ENCODE data around the gene SLC27A2.
"Not testable (repeated sequence)": the region's sequence is repeated elsewhere in the genome, so short reads cannot be mapped to it uniquely, and the experiment has no call there.

The SLC27A2 gene

GRCh38 chr15:50184863-50185504 is 3.0 kb downstream of the SLC27A2 start:
- no peak overlapping the region for H3K9ac ChIP-seq (ENCODE audit: insufficient read length)
- no peak overlapping the region for H3K27ac ChIP-seq
- H3K4me3 ChIP-seq = no peak overlapping the region
- TF ChIP-seq FOXP2 (optimal IDR thresholded peaks at IDR 0.05; ENCODE audit: control extremely low read depth, extremely low read length, insufficient read depth) (no peak), EZH2 (IDR thresholded peaks at IDR 0.05) (no peak), POLR2AphosphoS5 (IDR thresholded peaks at IDR 0.05; ENCODE audit: borderline replicate concordance, low read depth, low read length) (no peak)
- no peaks in the 10 kb centered on the region for H3K36me3 ChIP-seq (ENCODE audit: insufficient read depth, low read length)
- no peak for DNase-seq (ENCODE audit: low read depth, low spot score)
- H3K9me3 ChIP-seq (ENCODE audit: low read depth, low read length) = no peaks in the 10 kb centered on the region

- Histone ChIP-seq H3K4me3 (no peak overlapping the region), H3K36me3 (ENCODE audit: insufficient read depth, low read length) (no peaks in the 10 kb centered on the region), H3K9ac (ENCODE audit: insufficient read length) (no peak overlapping the region), H3K27ac (no peak overlapping the region), H3K9me3 (ENCODE audit: low read depth, low read length) (no peaks in the 10 kb centered on the region)
- DNase-seq (ENCODE audit: low read depth, low spot score) = no peak
- TF ChIP-seq EZH2 (IDR thresholded peaks at IDR 0.05) (no peak), POLR2AphosphoS5 (IDR thresholded peaks at IDR 0.05; ENCODE audit: borderline replicate concordance, low read depth, low read length) (no peak), FOXP2 (optimal IDR thresholded peaks at IDR 0.05; ENCODE audit: control extremely low read depth, extremely low read length, insufficient read depth) (no peak)
Measured at GRCh38 chr15:50186090-50186489, 4.1 kb downstream of the SLC27A2 start.

DNA sequence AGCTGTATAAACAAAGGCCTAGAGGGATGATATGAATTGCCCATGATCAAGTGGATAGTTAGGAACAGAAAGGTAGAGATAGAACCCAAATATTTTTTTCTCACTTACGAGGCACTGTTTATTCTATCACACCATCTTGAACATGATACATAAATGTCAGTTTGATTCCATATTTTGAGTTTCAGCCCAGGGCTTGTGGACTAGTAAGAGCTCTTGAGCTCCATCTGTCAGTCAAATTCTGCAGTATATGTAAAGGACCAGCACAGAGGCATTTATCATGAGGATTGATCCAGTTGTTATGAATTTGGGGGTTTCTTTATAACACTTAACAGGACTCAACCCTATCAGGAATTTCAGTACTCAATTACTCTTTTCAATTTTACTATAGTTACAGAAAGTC is 4.8 kb downstream of the SLC27A2 start:
- Histone ChIP-seq H3K36me3 (ENCODE audit: insufficient read depth, low read length) (no peaks in the 10 kb centered on the region), H3K27ac (no peak overlapping the region), H3K9ac (ENCODE audit: insufficient read length) (no peak overlapping the region), H3K4me3 (no peak overlapping the region), H3K9me3 (ENCODE audit: low read depth, low read length) (no peaks in the 10 kb centered on the region)
- no peak for TF ChIP-seq EZH2 (IDR thresholded peaks at IDR 0.05)
- no peak for TF ChIP-seq POLR2AphosphoS5 (IDR thresholded peaks at IDR 0.05; ENCODE audit: borderline replicate concordance, low read depth, low read length)
- no peak for TF ChIP-seq FOXP2 (optimal IDR thresholded peaks at IDR 0.05; ENCODE audit: control extremely low read depth, extremely low read length, insufficient read depth)
- no peak for DNase-seq (ENCODE audit: low read depth, low spot score)

DNA sequence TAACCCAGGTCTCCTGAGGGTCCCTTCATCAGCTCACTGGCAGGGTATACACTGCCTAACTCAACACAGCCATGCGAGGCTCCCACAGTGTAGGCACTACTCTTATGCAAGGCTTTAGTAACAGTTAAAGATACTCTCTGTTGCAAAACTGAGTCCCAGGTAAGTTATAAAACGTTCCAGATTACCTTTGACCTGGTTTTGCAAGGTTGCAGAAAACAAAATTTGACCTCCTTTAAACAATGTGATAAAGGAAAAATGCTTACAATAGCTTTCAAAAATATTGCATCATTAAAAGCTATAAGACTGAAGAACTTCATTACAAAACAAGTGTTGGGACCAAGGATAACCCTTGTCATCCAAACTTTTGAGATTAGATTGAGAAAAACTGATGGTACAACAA is 5.5 kb downstream of the SLC27A2 start:
- Histone ChIP-seq H3K9me3 (ENCODE audit: low read depth, low read length) (no peaks in the 10 kb centered on the region), H3K27ac (no peak overlapping the region), H3K9ac (ENCODE audit: insufficient read length) (no peak overlapping the region), H3K36me3 (ENCODE audit: insufficient read depth, low read length) (no peaks in the 10 kb centered on the region), H3K4me3 (no peak overlapping the region)
- TF ChIP-seq POLR2AphosphoS5 (IDR thresholded peaks at IDR 0.05; ENCODE audit: borderline replicate concordance, low read depth, low read length) = no peak
- TF ChIP-seq EZH2 (IDR thresholded peaks at IDR 0.05) = no peak
- TF ChIP-seq FOXP2 (optimal IDR thresholded peaks at IDR 0.05; ENCODE audit: control extremely low read depth, extremely low read length, insufficient read depth) = no peak
- no peak for DNase-seq (ENCODE audit: low read depth, low spot score)

- H3K27ac ChIP-seq = no peak overlapping the region
- no peaks in the 10 kb centered on the region for H3K36me3 ChIP-seq (ENCODE audit: insufficient read depth, low read length)
- H3K4me3 ChIP-seq = no peak overlapping the region
- TF ChIP-seq POLR2AphosphoS5 (IDR thresholded peaks at IDR 0.05; ENCODE audit: borderline replicate concordance, low read depth, low read length) = no peak
- no peak for TF ChIP-seq FOXP2 (optimal IDR thresholded peaks at IDR 0.05; ENCODE audit: control extremely low read depth, extremely low read length, insufficient read depth)
- no peak for TF ChIP-seq EZH2 (IDR thresholded peaks at IDR 0.05)
- no peaks in the 10 kb centered on the region for H3K9me3 ChIP-seq (ENCODE audit: low read depth, low read length)
- no peak overlapping the region for H3K9ac ChIP-seq (ENCODE audit: insufficient read length)
- no peak for DNase-seq (ENCODE audit: low read depth, low spot score)
Measured at GRCh38 chr15:50187997-50188396, 6.0 kb downstream of the SLC27A2 start.

GRCh38 chr15:50188793-50189192 is 6.8 kb downstream of the SLC27A2 start:
- not testable (repeated sequence) for DNase-seq (ENCODE audit: low read depth, low spot score); H3K9ac ChIP-seq (ENCODE audit: insufficient read length); H3K4me3 ChIP-seq; H3K9me3 ChIP-seq (ENCODE audit: low read depth, low read length); H3K27ac ChIP-seq; H3K36me3 ChIP-seq (ENCODE audit: insufficient read depth, low read length)

DNA sequence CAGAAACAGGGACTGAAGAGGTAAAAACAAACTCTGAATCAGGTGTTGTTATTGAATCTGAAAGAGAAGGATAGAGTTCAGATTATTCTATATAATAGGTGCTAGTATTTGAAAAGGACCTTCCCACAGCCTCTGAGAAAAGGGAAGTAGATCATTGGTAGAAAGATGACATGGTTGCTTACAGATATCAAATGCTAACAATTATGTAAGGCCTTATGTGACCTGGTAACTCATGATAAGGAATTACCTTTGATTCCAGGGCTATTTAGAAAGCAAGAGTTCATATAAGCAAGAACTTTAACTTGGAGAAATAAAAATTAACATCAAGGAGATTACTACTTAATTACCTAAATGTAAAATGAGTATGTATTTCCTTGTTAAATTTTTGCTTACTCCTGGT is 7.6 kb downstream of the SLC27A2 start:
- no peak for DNase-seq (ENCODE audit: low read depth, low spot score)
- TF ChIP-seq POLR2AphosphoS5 (IDR thresholded peaks at IDR 0.05; ENCODE audit: borderline replicate concordance, low read depth, low read length) (no peak), FOXP2 (optimal IDR thresholded peaks at IDR 0.05; ENCODE audit: control extremely low read depth, extremely low read length, insufficient read depth) (no peak), EZH2 (IDR thresholded peaks at IDR 0.05) (no peak)
- H3K36me3 ChIP-seq (ENCODE audit: insufficient read depth, low read length) = no peaks in the 10 kb centered on the region
- no peak overlapping the region for H3K27ac ChIP-seq
- no peak overlapping the region for H3K9ac ChIP-seq (ENCODE audit: insufficient read length)
- H3K9me3 ChIP-seq (ENCODE audit: low read depth, low read length) = no peaks in the 10 kb centered on the region
- H3K4me3 ChIP-seq = no peak overlapping the region

- no peak for DNase-seq (ENCODE audit: low read depth, low spot score)
- Histone ChIP-seq H3K9me3 (ENCODE audit: low read depth, low read length) (no peaks in the 10 kb centered on the region), H3K27ac (no peak overlapping the region), H3K36me3 (ENCODE audit: insufficient read depth, low read length) (no peaks in the 10 kb centered on the region), H3K9ac (ENCODE audit: insufficient read length) (no peak overlapping the region), H3K4me3 (no peak overlapping the region)
- TF ChIP-seq EZH2 (IDR thresholded peaks at IDR 0.05) (no peak), POLR2AphosphoS5 (IDR thresholded peaks at IDR 0.05; ENCODE audit: borderline replicate concordance, low read depth, low read length) (no peak), FOXP2 (optimal IDR thresholded peaks at IDR 0.05; ENCODE audit: control extremely low read depth, extremely low read length, insufficient read depth) (no peak)
Measured at GRCh38 chr15:50190166-50190570, 8.2 kb downstream of the SLC27A2 start.

DNA sequence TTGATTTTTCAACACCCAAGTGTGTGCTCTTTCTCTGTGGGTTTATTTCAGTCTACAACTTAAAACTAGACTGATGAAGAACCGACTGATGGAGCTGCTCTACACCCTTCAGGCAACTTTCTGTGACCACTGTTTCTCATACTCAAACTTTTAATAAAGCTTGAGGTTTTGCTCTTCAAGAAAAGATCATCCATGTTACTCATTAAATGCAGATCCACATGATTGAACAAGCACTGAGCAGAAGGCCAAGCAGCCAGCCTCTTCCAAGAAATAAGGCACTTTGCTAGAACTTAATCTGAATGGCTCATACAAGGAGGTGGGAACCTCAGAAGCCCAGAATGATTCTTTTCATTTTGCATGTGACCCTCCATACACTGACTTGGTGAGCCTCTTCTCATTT is 8.7 kb downstream of the SLC27A2 start:
- H3K9me3 ChIP-seq (ENCODE audit: low read depth, low read length) = no peaks in the 10 kb centered on the region
- no peak overlapping the region for H3K27ac ChIP-seq
- no peak overlapping the region for H3K9ac ChIP-seq (ENCODE audit: insufficient read length)
- no peak for TF ChIP-seq POLR2AphosphoS5 (IDR thresholded peaks at IDR 0.05; ENCODE audit: borderline replicate concordance, low read depth, low read length)
- no peak for TF ChIP-seq EZH2 (IDR thresholded peaks at IDR 0.05)
- no peak for TF ChIP-seq FOXP2 (optimal IDR thresholded peaks at IDR 0.05; ENCODE audit: control extremely low read depth, extremely low read length, insufficient read depth)
- no peaks in the 10 kb centered on the region for H3K36me3 ChIP-seq (ENCODE audit: insufficient read depth, low read length)
- DNase-seq (ENCODE audit: low read depth, low spot score) = no peak
- no peak overlapping the region for H3K4me3 ChIP-seq
